Peyer's patch (tissue), 4 donors: ENCODE data around the gene NDUFAF3.

ENCODE experiments used
- POLR2A ChIP-seq, 2 donors: fragments of 450-650 bp; IDR thresholded peaks; one replicate each; pipeline ENCODE4 v1.5.1; 2017; ENCODE audit warnings: antibody characterized with exemption in 2 of 2, mild to moderate bottlenecking in 2 of 2, moderate library complexity in 2 of 2
- TF ChIP-seq, protein P1 (sequence below), 6 experiments: fragments of 450-650 bp in 4 of 6; fragments of 200-600 bp in 2 of 6; sonication (generic) in 1 of 6; IDR thresholded peaks; one replicate each; pipeline ENCODE4 v1.5.1; 2017 to 2019; ENCODE audit warnings: antibody characterized with exemption in 6 of 6, mild to moderate bottlenecking in 3 of 6, moderate library complexity in 1 of 6

DNA sequence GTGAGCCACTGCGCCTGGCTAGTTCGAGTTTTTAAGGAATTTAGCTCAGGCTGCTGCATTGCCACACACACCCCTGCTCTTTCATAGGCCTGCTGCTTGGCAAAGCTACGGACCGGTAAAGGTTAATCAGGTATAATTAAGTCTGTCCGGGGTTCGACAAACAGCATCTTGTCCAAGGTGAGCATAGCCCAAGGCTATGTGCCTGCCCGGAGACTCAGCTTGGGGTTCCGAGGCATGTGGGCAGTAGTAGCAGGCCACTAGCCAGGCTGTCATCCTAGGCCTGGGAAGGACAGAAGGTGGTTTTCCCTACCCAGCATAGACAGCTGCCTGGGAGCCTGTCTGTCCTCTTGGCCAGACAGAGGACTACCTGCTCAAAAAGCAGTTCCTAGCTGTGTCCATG lies 25.3 kb upstream of the NDUFAF3 start:
- TF ChIP-seq, protein P1, sequence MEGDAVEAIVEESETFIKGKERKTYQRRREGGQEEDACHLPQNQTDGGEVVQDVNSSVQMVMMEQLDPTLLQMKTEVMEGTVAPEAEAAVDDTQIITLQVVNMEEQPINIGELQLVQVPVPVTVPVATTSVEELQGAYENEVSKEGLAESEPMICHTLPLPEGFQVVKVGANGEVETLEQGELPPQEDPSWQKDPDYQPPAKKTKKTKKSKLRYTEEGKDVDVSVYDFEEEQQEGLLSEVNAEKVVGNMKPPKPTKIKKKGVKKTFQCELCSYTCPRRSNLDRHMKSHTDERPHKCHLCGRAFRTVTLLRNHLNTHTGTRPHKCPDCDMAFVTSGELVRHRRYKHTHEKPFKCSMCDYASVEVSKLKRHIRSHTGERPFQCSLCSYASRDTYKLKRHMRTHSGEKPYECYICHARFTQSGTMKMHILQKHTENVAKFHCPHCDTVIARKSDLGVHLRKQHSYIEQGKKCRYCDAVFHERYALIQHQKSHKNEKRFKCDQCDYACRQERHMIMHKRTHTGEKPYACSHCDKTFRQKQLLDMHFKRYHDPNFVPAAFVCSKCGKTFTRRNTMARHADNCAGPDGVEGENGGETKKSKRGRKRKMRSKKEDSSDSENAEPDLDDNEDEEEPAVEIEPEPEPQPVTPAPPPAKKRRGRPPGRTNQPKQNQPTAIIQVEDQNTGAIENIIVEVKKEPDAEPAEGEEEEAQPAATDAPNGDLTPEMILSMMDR (IDR thresholded peaks at IDR 0.05) = no peak
- no peak for TF ChIP-seq POLR2A (IDR thresholded peaks at IDR 0.05)
